Psoas muscle (tissue), 8 donors: ENCODE results near the gene PUM1. TPM values are rescaled to one million over a fixed set of nuclear protein-coding genes. Genes with fewer than 3 reads are reported as not detected.

Experiments
- ATAC-seq, 4 donors: fragments of 200-7000 bp; cut with Tn5 transposase; one replicate each; pipeline ENCODE4 v1.9.1; 2020; ENCODE audit warnings: moderate library complexity in 3 of 4, mild to moderate bottlenecking in 2 of 4
- DNase-seq, 2 donors: peaks; one replicate each; pipeline ENCODE4 v3.0.0-alpha.2; 2020
- H3K27ac ChIP-seq: fragments of 200-600 bp; one replicate; pipeline ENCODE4 v1.8.0; 2022
- H3K27me3 ChIP-seq, 3 donors: fragments of 200-600 bp in 1 of 3; one replicate each; pipeline versions ENCODE4 v1.6.1 to v1.8.0; 2013 to 2022; ENCODE audit warnings: low read length in 2 of 3, mild to moderate bottlenecking in 2 of 3, moderate library complexity in 1 of 3; ENCODE audit not compliant: insufficient read depth in 3 of 3
- H3K36me3 ChIP-seq, 2 donors: fragments of 200-600 bp in 1 of 2; one replicate each; pipeline versions ENCODE4 v1.6.1 to v1.8.0; 2013 to 2022; ENCODE audit warnings: low read depth in 1 of 2, mild to moderate bottlenecking in 1 of 2, moderate library complexity in 1 of 2; ENCODE audit not compliant: insufficient read depth in 1 of 2
- H3K4me1 ChIP-seq: fragments of 200-600 bp; one replicate; pipeline ENCODE4 v1.8.0; 2022
- H3K4me3 ChIP-seq: fragments of 200-600 bp; one replicate; pipeline ENCODE4 v1.8.0; 2022; ENCODE audit warnings: mild to moderate bottlenecking
- H3K9me3 ChIP-seq: fragments of 200-600 bp; one replicate; pipeline ENCODE4 v1.8.0; 2022
- WGBS, 3 donors: extraction: QIAGEN DNeasy Blood & Tissue Kit; methylation state at CpG; one replicate each; pipeline versions ENCODE4 v1.1.6 to v1.1.7; 2013; 5-methylcytosine and 5-hydroxymethylcytosine counted together
- intact Hi-C, 2 donors: fragments of 100-400 bp; cut with DNase I; formaldehyde crosslinking; loops; one replicate each; pipeline versions ENCODE4 v1.11.0 to v1.14.2; 2022
- polyA plus RNA-seq, 3 donors: library from polyadenylated mRNA; stranded (reverse); fragments of 200-250 nt; gene quantifications; one replicate each; pipeline ENCODE4 v1.2.3, GENCODE V29; 2013
- total RNA-seq, 4 donors: library from RNA; stranded (reverse); fragmentation: NEBNext Ultra II Directional in 2 of 4; extraction: Animal tissue kit (Norgen Biotek cat#: 25700) in 2 of 4; gene quantifications; one replicate each; pipeline versions ENCODE4 v1.2.1 to v1.2.4, GENCODE V29; 2021 to 2023
- TF ChIP-seq, protein P1 (sequence below): fragments of 200-600 bp; IDR thresholded peaks from one replicate; pipeline ENCODE4 v1.8.0; 2022; ENCODE audit warnings: antibody characterized with exemption
- donor health status: healthy with polysubstance abuse.
- donor health status: DM: no; HTN: no; CAD: no; lungs with moderate emphysema.
- donor health status: Bipolar disorder and iron deficiency.
- donor health status: healthy.
- donor health status: DM: yes; HTN: yes; CAD: no.
- donor health status: DM: no; HTN: no; CAD: no.
- donor health status: DM: no; HTN: no; CAD: no.
- donor health status: DM: yes; HTN: yes; CAD: no.

Gene PUM1
- total and polyA plus RNA-seq, 7 donors = 16.8 to 93.4 (median 80.0) TPM

DNA sequence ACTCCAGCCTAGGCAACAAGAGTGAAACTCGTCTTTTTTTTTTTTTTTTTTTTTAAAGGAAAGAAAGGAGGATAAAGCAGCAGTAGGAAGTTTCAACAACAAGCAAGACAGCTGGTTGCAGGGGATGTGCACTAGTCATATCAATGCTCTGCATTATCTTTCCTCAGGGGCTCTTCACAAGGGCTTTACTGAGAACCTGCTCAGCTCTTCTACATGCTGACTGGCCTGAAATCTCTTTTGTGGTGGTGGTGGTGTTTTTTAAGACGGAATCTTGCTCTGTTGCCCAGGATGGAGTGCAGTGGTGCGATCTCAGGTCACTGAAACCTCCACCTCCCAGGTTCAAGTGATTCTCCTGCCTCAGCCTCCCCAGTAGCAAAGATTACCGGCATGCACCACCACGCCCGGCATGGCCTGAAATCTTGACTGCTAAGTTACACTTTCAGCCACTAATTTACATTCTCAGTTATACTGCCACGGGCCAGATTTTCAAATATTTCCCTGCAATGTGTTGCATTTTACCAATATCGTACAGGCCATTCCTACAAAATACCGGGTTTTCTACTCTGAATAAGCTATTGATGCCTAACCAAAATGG is 68.0 kb downstream of the PUM1 start:
- Histone ChIP-seq H3K4me1 (peaks cover 28% of the 10 kb centered on the region), H3K27me3 (no peaks in the 10 kb centered on the region), H3K36me3 (peaks cover 2 to 11% of the 10 kb centered on the region in 2 donors), H3K4me3 (no peak overlapping the region), H3K9me3 (no peaks in the 10 kb centered on the region), H3K27ac (no peak overlapping the region)
- intact Hi-C loops = loop anchor here in 1 of 2 donors (10.0 kb wide), 1 partner anchor 167 kb away; no protein-coding TSS in a partner anchor
- TF ChIP-seq, protein P1, sequence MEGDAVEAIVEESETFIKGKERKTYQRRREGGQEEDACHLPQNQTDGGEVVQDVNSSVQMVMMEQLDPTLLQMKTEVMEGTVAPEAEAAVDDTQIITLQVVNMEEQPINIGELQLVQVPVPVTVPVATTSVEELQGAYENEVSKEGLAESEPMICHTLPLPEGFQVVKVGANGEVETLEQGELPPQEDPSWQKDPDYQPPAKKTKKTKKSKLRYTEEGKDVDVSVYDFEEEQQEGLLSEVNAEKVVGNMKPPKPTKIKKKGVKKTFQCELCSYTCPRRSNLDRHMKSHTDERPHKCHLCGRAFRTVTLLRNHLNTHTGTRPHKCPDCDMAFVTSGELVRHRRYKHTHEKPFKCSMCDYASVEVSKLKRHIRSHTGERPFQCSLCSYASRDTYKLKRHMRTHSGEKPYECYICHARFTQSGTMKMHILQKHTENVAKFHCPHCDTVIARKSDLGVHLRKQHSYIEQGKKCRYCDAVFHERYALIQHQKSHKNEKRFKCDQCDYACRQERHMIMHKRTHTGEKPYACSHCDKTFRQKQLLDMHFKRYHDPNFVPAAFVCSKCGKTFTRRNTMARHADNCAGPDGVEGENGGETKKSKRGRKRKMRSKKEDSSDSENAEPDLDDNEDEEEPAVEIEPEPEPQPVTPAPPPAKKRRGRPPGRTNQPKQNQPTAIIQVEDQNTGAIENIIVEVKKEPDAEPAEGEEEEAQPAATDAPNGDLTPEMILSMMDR = no peak
- DNase-seq (no peak), ATAC-seq (no peak)
- 93 to 94% (median 93%) methylated on average over 9 of the region's 9 CpGs for WGBS, 3 donors

DNA sequence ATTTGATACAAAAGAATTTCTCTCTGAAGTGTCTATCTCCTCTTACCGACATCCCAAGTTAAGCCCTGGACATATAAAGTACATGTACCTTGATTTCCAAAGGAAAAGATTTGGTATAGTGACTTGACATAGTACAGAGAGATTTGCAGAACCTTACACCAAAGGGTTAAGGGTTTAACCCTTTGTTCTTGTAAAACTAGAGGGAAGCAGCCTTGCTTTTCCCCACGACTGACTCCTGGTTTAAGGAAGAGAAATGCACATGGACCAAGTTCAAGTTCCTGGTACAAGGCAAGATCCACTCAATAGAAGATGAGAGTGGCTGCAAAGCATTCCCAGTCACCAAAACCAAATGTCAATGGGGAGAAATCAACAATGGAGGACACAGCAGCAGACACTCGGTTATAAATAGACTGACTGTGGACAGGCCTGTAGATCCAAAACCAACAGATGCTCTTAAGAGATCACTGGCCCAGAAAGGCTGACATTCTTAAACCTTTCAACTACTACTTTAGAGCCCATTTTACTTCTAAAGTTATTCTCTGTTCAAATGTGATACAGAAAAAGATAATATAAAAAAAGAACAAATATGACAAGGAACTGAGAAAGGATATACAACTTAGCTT is 69.4 kb downstream of the PUM1 start:
- H3K27me3 ChIP-seq = no peaks in the 10 kb centered on the region
- peaks cover 40% of the 10 kb centered on the region for H3K4me1 ChIP-seq
- H3K4me3 ChIP-seq = no peak overlapping the region
- 40 to 52% (median 42%) methylated on average over 3 of the region's 3 CpGs for WGBS, 3 donors
- ATAC-seq (peak; percentile 42 to 59 (median 51)), DNase-seq (no peak)
- H3K36me3 ChIP-seq = peaks cover 2 to 20% of the 10 kb centered on the region in 2 donors
- peak overlapping the region; percentile 43 for H3K27ac ChIP-seq
- TF ChIP-seq, protein P1 = no peak
- no peaks in the 10 kb centered on the region for H3K9me3 ChIP-seq
- intact Hi-C loops = loop anchor here in 1 of 2 donors (10.0 kb wide), 1 partner anchor 169 kb away; no protein-coding TSS in a partner anchor

DNA sequence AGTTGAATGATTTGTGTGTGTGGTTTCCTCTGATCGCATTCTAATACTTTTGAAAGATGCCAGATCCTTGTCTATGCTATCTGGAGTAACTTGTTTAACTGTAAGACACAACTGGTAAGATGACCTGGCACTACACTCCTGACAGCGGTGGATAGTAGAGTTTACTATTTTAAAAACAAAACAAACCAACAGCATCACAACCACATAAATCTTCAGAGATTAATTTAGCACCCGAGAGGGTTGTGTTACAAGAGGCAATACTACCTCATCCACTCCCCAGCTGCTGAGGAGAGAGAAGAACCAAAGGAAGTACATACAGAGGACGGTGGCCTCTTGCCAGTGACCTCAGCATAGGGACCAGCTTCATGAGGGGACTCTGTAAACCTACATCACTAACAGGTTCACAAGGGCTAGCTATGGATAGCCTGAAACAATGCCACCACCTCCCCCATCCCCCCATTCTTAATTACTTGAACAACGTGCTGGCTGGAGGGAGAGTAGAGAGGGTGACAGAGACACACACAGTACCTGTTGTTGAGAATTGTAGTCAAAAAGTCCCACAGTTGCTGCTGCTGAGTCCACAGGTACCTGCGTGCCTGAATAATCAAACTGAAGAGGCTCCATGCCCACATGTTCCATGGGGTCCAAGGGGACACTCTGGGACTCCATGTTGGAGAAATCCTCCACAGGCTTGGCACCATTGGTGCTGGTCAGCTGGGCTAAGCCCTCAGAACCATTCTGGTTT is 73.5 kb downstream of the PUM1 start:
- no peak for DNase-seq
- no peak overlapping the region for H3K4me3 ChIP-seq
- ATAC-seq = peak; percentile 76 to 86 (median 81)
- 29 to 40% (median 29%) methylated on average over 6 of the region's 6 CpGs for whole genome bisulfite sequencing, 3 donors
- intact Hi-C loops = loop anchor here in 1 of 2 donors (10.0 kb wide), 1 partner anchor 173 kb away; no protein-coding TSS in a partner anchor
- peaks cover 71% of the 10 kb centered on the region for H3K4me1 ChIP-seq
- peak overlapping the region; percentile 77 for H3K27ac ChIP-seq
- TF ChIP-seq, protein P1 = no peak
- no peaks in the 10 kb centered on the region for H3K9me3 ChIP-seq
- H3K27me3 ChIP-seq = no peaks in the 10 kb centered on the region
- peaks cover 4 to 26% of the 10 kb centered on the region in 2 donors for H3K36me3 ChIP-seq

DNA sequence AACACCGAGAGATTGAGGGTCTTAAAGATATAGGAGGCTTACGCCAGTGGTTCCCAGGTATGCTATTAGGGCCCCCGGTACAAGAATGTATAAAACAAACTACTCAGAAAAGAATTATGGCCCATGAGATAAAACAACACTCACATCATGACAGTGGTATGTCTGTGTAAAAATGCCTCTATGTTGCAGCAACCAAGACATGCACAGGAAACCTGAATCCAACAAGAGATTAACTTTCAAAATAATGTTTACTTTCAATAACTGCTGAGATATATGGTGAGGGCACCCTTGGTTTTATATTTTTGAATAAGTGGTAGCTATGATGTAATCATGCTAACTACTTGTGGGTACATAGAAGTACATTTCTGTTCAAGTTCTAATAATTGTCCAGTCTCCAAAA is 74.9 kb downstream of the PUM1 start:
- Histone ChIP-seq H3K4me3 (peak overlapping the region; percentile 8), H3K9me3 (no peaks in the 10 kb centered on the region), H3K4me1 (peaks cover 72% of the 10 kb centered on the region), H3K27me3 (no peaks in the 10 kb centered on the region), H3K27ac (peak overlapping the region; percentile 77), H3K36me3 (peaks cover 4 to 26% of the 10 kb centered on the region in 2 donors)
- intact Hi-C loops = loop anchor here in 1 of 2 donors (10.0 kb wide), 1 partner anchor 174 kb away; no protein-coding TSS in a partner anchor
- DNase-seq = no peak
- WGBS, 3 donors = 74 to 90% (median 85%) methylated on average over 3 of the region's 3 CpGs
- TF ChIP-seq, protein P1 = no peak
- no peak for ATAC-seq
